HepG2 (cell line): Measurements from ENCODE around the gene RHBDD2. TPM values are rescaled to one million over a fixed set of nuclear protein-coding genes. Genes with fewer than 3 reads are reported as not detected.

ENCODE experiments used
- ARNT2 ChIP-seq: sonication (generic); formaldehyde crosslinking; IDR thresholded peaks from 2 replicates; pipeline ENCODE4 v1.8.0; 2022; ENCODE audit warnings: mild to moderate bottlenecking, low read depth, missing genetic modification reagents, moderate library complexity
- NFYC ChIP-seq: IDR thresholded peaks from 2 replicates; pipeline ENCODE4 v1.6.1; 2016; ENCODE audit warnings: missing genetic modification reagents, missing compliant biosample characterization
- TBP ChIP-seq: sonication (generic); formaldehyde crosslinking; IDR thresholded peaks from 2 replicates; pipeline ENCODE4 v1.5.0; 2020; ENCODE audit warnings: missing genetic modification reagents
- ZNF747 ChIP-seq: sonication (generic); formaldehyde crosslinking; IDR thresholded peaks from 2 replicates; pipeline ENCODE4 v1.8.1; 2023; ENCODE audit warnings: missing genetic modification reagents, mild to moderate bottlenecking, borderline replicate concordance
- polyA plus RNA-seq, 8 experiments: library from polyadenylated mRNA; depleted of rRNA in 3 of 8; stranded (reverse) in 7 of 8; unstranded in 1 of 8; fragments of >200 nt; fragmentation: Illumina TruSeq in 4 of 8; extraction: Trizol in 4 of 8; gene quantifications; 2 replicates each; pipeline versions ENCODE4 v1.2.1 to v1.2.3, GENCODE V29; 2011 to 2016; ENCODE audit warnings: low read depth in 4 of 8, missing spikeins in 1 of 8, mixed read lengths in 1 of 8; ENCODE audit not compliant: insufficient read depth in 1 of 8
- total RNA-seq, 5 experiments: library from RNA; depleted of rRNA; stranded (reverse); fragments of >200 nt; fragmentation: Illumina TruSeq; extraction: Trizol; gene quantifications; 2 replicates each; pipeline ENCODE4 v1.2.3, GENCODE V29; 2016; ENCODE audit warnings: low read depth in 1 of 5
- TF ChIP-seq, protein P1 (sequence below): sonication (generic); formaldehyde crosslinking; IDR thresholded peaks from 2 replicates; pipeline ENCODE4 v1.5.0; 2020; ENCODE audit warnings: mild to moderate bottlenecking, missing genetic modification reagents, borderline replicate concordance
- TF ChIP-seq, protein P2 (sequence below), 2 experiments: IDR thresholded peaks; 2 replicates each; pipeline ENCODE4 v1.6.1; 2011 to 2012; ENCODE audit warnings: low read length in 2 of 2, borderline replicate concordance in 1 of 2, low read depth in 1 of 2, mild to moderate bottlenecking in 1 of 2, moderate library complexity in 1 of 2

Gene RHBDD2
- total and polyA plus RNA-seq, 2 of the 13 experiments (the other 11 are each of a cell fraction or from before 2014, with no cell fraction given) = 23.1 to 26.4 TPM

DNA sequence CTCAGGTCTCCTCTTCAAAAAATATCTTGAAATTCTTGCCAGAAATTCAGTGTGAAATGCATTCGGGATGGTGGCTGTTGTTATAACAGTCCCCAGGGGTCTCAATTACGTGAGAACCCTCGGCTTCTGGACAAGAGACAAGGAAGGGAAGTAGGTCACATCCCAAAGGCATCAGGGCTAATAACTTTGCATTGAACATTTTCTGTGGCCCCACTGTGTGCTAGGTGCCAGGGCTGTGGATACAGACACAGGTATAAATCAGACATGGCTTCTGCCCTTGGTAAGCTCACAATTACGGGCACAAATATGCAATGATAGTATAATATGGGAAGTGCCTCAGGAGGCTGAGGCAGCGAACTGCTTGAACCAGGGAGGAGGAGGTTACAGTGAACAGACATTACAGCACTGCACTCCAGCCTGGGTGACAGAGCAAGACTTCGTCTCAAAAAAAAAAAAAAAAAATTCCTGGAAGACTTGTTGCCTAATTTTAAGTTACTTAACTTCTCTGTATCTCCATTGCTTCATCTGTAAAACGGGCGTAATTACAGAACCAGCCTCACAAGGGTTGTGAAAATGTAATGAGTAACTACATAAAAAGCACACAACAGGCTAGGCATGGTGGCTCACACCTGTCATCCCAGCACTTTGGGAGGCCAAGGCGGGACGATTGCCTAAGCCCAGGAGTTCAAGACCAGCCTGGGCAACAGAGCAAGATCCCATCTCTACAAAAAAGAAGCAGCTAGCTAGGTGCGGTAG lies 2.5 kb upstream of the RHBDD2 start (continued):
- TF ChIP-seq, protein P1, sequence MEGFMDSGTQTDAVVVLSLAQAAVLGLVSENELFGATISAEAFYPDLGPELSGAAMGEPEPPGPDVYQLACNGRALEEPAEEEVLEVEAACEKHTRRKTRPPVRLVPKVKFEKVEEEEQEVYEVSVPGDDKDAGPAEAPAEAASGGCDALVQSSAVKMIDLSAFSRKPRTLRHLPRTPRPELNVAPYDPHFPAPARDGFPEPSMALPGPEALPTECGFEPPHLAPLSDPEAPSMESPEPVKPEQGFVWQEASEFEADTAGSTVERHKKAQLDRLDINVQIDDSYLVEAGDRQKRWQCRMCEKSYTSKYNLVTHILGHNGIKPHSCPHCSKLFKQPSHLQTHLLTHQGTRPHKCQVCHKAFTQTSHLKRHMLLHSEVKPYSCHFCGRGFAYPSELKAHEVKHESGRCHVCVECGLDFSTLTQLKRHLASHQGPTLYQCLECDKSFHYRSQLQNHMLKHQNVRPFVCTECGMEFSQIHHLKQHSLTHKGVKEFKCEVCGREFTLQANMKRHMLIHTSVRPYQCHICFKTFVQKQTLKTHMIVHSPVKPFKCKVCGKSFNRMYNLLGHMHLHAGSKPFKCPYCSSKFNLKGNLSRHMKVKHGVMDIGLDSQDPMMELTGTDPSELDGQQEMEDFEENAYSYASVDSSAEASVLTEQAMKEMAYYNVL (CRISPR knock-in tag) = no peak
- TF ChIP-seq ZNF747 (CRISPR knock-in tag) = no peak
- TF ChIP-seq TBP = no peak
- TF ChIP-seq NFYC (CRISPR knock-in tag) = no peak
- TF ChIP-seq, protein P2, sequence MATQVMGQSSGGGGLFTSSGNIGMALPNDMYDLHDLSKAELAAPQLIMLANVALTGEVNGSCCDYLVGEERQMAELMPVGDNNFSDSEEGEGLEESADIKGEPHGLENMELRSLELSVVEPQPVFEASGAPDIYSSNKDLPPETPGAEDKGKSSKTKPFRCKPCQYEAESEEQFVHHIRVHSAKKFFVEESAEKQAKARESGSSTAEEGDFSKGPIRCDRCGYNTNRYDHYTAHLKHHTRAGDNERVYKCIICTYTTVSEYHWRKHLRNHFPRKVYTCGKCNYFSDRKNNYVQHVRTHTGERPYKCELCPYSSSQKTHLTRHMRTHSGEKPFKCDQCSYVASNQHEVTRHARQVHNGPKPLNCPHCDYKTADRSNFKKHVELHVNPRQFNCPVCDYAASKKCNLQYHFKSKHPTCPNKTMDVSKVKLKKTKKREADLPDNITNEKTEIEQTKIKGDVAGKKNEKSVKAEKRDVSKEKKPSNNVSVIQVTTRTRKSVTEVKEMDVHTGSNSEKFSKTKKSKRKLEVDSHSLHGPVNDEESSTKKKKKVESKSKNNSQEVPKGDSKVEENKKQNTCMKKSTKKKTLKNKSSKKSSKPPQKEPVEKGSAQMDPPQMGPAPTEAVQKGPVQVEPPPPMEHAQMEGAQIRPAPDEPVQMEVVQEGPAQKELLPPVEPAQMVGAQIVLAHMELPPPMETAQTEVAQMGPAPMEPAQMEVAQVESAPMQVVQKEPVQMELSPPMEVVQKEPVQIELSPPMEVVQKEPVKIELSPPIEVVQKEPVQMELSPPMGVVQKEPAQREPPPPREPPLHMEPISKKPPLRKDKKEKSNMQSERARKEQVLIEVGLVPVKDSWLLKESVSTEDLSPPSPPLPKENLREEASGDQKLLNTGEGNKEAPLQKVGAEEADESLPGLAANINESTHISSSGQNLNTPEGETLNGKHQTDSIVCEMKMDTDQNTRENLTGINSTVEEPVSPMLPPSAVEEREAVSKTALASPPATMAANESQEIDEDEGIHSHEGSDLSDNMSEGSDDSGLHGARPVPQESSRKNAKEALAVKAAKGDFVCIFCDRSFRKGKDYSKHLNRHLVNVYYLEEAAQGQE (IDR thresholded peaks at IDR 0.05; ENCODE audit: borderline replicate concordance in 1 of 2, low read depth in 1 of 2, low read length in 2 of 2) = no peak
- TF ChIP-seq ARNT2 = no peak
- TF ChIP-seq, all 625 proteins: peak for 3
